ENCODE measurements around the gene PSD2.

The PSD2 gene

GRCh38 chr5:139829471-139829870 is 33.9 kb downstream of the PSD2 start:
- Mint-ChIP-seq H3K4me1 (no peaks in the 10 kb centered on the region), H3K9me3 (peaks cover 4% of the 10 kb centered on the region), H3K36me3 (ENCODE audit: low read depth) (no peaks in the 10 kb centered on the region)

GRCh38 chr5:139831624-139832023 is 36.0 kb downstream of the PSD2 start:
- Mint-ChIP-seq H3K4me3 (no peak overlapping the region), H3K9me3 (peaks cover 4% of the 10 kb centered on the region), H3K36me3 (ENCODE audit: low read depth) (no peaks in the 10 kb centered on the region), H3K27me3 (ENCODE audit: low read depth, poor library complexity) (peaks cover 87% of the 10 kb centered on the region), H3K4me1 (no peaks in the 10 kb centered on the region), H3K27ac (no peak overlapping the region)
- TF ChIP-seq CTCF (IDR thresholded peaks at IDR 0.05) = no peak
- no peak for DNase-seq

More at GRCh38 chr5:139829471-139829870, 33.9 kb downstream of the PSD2 start:
- no peak overlapping the region for H3K4me3 Mint-ChIP-seq
- no peak overlapping the region for H3K27ac Mint-ChIP-seq
- DNase-seq = no peak
- H3K27me3 Mint-ChIP-seq (ENCODE audit: low read depth, poor library complexity) = peaks cover 89% of the 10 kb centered on the region
- no peak for TF ChIP-seq CTCF (IDR thresholded peaks at IDR 0.05)

DNA sequence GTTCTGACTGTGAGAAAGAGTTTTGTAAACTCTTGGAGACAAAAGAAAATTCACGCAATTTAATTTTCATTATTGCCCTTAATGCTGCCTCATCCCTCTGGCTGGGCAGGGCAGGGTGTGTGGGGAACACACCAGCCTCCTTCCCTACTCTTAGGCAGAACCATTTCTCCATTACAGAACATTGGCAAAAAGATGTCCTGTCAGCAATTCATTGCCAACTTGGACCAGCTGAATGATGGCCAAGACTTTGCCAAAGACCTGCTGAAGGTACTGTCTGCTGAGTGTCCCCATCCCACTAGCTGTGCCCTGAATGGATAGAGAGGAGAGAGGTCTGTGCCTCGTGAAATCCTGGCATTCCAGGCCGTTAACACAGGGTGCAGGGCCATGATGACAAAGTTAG is 37.9 kb downstream of the PSD2 start:
- no peak overlapping the region for H3K4me3 Mint-ChIP-seq

GRCh38 chr5:139835656-139836055 is 40.0 kb downstream of the PSD2 start:
- H3K36me3 Mint-ChIP-seq (ENCODE audit: low read depth) = no peaks in the 10 kb centered on the region
- no peak overlapping the region for H3K4me3 Mint-ChIP-seq
- no peak overlapping the region for H3K27ac Mint-ChIP-seq
- no peaks in the 10 kb centered on the region for H3K4me1 Mint-ChIP-seq
- H3K27me3 Mint-ChIP-seq (ENCODE audit: low read depth, poor library complexity) = peaks cover 85% of the 10 kb centered on the region
- no peaks in the 10 kb centered on the region for H3K9me3 Mint-ChIP-seq
- DNase-seq = peak; percentile 31
- no peak for TF ChIP-seq CTCF (IDR thresholded peaks at IDR 0.05)

More for the DNA sequence above, 37.9 kb downstream of the PSD2 start:
- H3K4me1 Mint-ChIP-seq = no peaks in the 10 kb centered on the region
- H3K27me3 Mint-ChIP-seq (ENCODE audit: low read depth, poor library complexity) = peaks cover 83% of the 10 kb centered on the region
- TF ChIP-seq CTCF (IDR thresholded peaks at IDR 0.05) = no peak
- no peak overlapping the region for H3K27ac Mint-ChIP-seq
- peaks cover 4% of the 10 kb centered on the region for H3K9me3 Mint-ChIP-seq
- no peaks in the 10 kb centered on the region for H3K36me3 Mint-ChIP-seq (ENCODE audit: low read depth)
- DNase-seq = no peak

- no peak overlapping the region for H3K4me3 Mint-ChIP-seq
- H3K9me3 Mint-ChIP-seq = no peaks in the 10 kb centered on the region
- DNase-seq = no peak
- TF ChIP-seq CTCF (IDR thresholded peaks at IDR 0.05) = no peak
- peak overlapping the region; percentile 10 for H3K27ac Mint-ChIP-seq
- no peaks in the 10 kb centered on the region for H3K4me1 Mint-ChIP-seq
- no peaks in the 10 kb centered on the region for H3K36me3 Mint-ChIP-seq (ENCODE audit: low read depth)
- peaks cover 81% of the 10 kb centered on the region for H3K27me3 Mint-ChIP-seq (ENCODE audit: low read depth, poor library complexity)
These were observed 41.0 kb downstream of the PSD2 start for GRCh38 chr5:139836469-139837208.

Measured in nephron progenitor cell (in vitro differentiated cells).